BJ (cell line): ENCODE results near the gene CNN3. TPM values are rescaled to one million over a fixed set of nuclear protein-coding genes. Genes with fewer than 3 reads are reported as not detected.

Experiments
- CTCF ChIA-PET: fragments of 350-600 bp; formaldehyde crosslinking; extraction: SDS; loops from one replicate; lab custom pipeline; 2021; ENCODE audit warnings: antibody characterized with exemption, inconsistent platforms; lab: Yijun Ruan, JAX
- POLR2A ChIA-PET: fragments of 300-600 bp; sonication (Branson Sonifier 250); formaldehyde crosslinking; extraction: SDS; loops from one replicate; lab custom pipeline; 2021; ENCODE audit warnings: antibody characterized with exemption; lab: Charles Lee
- DNase-seq: peaks from one replicate; pipeline ENCODE4 v3.0.0-alpha.2; 2011; ENCODE audit warnings: low read depth
- H3K27me3 ChIP-seq: 2 replicates; pipeline ENCODE4 v1.6.0; 2011; ENCODE audit warnings: low read length; ENCODE audit not compliant: control insufficient read depth, insufficient read depth
- H3K36me3 ChIP-seq: 2 replicates; pipeline ENCODE4 v1.5.1; 2011; ENCODE audit warnings: low read length; ENCODE audit not compliant: control insufficient read depth, insufficient read depth
- H3K4me3 ChIP-seq: 2 replicates; pipeline ENCODE4 v1.5.1; 2011; ENCODE audit warnings: low read depth, mild to moderate bottlenecking, control low read depth, low read length
- polyA plus RNA-seq: library from polyadenylated mRNA; depleted of rRNA; stranded (reverse); fragments of >200 nt; gene quantifications from 2 replicates; pipeline ENCODE4 v1.2.3, GENCODE V29; 2011
- TF ChIP-seq, protein P1 (sequence below): IDR thresholded peaks from 2 replicates; pipeline ENCODE4 v1.5.1; 2011; ENCODE audit warnings: low read depth, mild to moderate bottlenecking, control low read depth, inconsistent platforms, low read length, moderate library complexity; ENCODE audit not compliant: insufficient read depth

CNN3 gene
- polyA plus RNA-seq, 1 experiment: 169 TPM

DNA sequence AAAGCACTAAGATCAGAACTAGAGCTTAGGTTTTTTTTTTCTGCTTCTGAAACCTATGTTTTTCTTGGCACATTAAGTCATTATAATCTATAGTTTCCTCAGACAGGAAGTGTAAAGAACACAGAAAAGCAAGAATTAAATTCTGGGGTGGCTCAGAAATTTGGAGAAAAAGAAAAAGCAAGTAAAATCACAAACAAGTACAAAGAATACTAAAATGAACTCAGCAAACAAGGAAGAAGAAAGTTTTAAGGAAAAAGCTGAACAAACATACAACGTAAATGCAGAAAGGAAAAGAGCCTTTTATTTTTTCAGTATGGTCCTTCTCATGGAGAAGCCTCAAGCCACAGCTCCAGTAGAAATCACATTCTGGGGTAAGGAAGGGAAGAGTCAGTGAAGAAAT lies 8.6 kb upstream of the CNN3 start:
- no peaks in the 10 kb centered on the region for H3K27me3 ChIP-seq
- ChIA-PET POLR2A (no interaction called here), CTCF (interaction anchor here (0.6 kb wide), 1 partner anchor 250 kb away, joined by 3 read pairs; no protein-coding TSS in a partner anchor)
- H3K4me3 ChIP-seq: no peak overlapping the region
- no peak for DNase-seq
- H3K36me3 ChIP-seq: no peaks in the 10 kb centered on the region
- TF ChIP-seq, protein P1, sequence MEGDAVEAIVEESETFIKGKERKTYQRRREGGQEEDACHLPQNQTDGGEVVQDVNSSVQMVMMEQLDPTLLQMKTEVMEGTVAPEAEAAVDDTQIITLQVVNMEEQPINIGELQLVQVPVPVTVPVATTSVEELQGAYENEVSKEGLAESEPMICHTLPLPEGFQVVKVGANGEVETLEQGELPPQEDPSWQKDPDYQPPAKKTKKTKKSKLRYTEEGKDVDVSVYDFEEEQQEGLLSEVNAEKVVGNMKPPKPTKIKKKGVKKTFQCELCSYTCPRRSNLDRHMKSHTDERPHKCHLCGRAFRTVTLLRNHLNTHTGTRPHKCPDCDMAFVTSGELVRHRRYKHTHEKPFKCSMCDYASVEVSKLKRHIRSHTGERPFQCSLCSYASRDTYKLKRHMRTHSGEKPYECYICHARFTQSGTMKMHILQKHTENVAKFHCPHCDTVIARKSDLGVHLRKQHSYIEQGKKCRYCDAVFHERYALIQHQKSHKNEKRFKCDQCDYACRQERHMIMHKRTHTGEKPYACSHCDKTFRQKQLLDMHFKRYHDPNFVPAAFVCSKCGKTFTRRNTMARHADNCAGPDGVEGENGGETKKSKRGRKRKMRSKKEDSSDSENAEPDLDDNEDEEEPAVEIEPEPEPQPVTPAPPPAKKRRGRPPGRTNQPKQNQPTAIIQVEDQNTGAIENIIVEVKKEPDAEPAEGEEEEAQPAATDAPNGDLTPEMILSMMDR: no peak

DNA sequence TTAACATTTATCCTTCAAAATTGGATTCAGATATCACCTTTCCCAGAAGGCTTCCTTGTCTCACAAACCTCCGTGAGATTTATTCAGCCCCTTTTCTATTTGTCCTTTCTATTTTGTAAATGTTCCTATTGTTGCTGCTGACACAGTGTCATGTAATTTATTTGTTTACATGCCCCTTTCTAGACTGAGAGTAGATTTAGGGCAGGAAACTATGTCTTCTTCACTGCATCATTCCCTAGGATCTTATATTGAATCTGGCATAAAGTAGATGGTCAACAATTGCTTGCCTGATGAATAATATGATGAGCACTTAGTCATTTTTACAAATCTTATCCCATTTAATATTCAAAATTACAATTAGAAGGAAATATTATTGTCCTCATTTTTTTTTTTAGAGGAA lies 8.1 kb upstream of the CNN3 start:
- DNase-seq: no peak
- ChIA-PET POLR2A (no interaction called here), CTCF (no interaction called here)
- no peaks in the 10 kb centered on the region for H3K27me3 ChIP-seq
- TF ChIP-seq, protein P1: no peak
- no peak overlapping the region for H3K4me3 ChIP-seq
- H3K36me3 ChIP-seq: no peaks in the 10 kb centered on the region

DNA sequence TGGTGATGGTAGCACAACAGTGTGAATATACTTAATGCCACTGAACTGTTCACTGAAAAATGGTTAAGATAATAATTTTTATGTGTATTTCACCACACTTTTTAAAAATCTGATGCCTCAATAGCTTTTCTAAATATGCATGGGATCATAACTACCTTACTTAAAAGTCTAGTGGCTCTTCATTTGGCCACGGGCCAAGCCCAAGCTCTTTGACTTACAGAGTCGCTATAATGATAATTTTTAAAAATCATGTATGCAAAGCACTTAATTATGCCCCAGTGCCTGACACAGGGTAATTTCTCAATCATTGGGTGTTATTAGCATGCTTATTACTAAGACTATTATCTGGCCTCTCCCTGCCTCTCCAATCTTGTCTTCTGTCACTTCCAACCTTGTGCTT lies 7.6 kb upstream of the CNN3 start:
- TF ChIP-seq, protein P1: no peak
- no peak for DNase-seq
- Histone ChIP-seq H3K27me3 (no peaks in the 10 kb centered on the region), H3K36me3 (no peaks in the 10 kb centered on the region), H3K4me3 (no peak overlapping the region)
- POLR2A ChIA-PET: no interaction called here
- CTCF ChIA-PET: interaction anchor here (1.0 kb wide), 1 partner anchor 10 kb away, joined by 3 read pairs; no protein-coding TSS in a partner anchor

DNA sequence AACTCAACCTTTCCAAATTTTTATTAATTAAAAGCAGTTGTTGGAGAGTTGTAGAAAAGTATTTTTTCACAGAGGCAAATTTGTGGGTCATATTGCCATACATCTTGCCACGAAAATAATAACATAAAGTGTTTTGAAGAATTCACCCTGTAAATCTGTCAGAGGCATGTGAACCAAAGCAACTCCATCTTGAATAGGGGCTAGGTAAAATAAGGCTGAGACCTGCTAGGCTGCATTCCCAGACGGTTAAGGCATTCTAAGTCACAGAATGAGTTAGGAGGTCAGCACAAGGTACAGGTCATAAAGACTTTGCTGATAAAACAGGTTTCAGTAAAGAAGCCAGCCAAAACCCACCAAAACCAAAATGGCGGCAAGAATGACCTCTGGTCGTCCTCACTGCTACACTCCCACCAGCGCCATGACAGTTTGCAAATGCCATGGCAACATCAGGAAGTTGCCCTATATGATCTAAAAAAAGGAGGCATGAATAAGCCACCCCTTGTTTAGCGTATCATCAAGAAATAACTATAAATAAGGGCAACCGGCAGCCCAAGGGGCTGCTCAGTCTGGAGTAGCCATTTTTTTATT lies 4.4 kb upstream of the CNN3 start:
- ChIA-PET CTCF (no interaction called here), POLR2A (no interaction called here)
- no peaks in the 10 kb centered on the region for H3K36me3 ChIP-seq
- no peak for DNase-seq
- TF ChIP-seq, protein P1: no peak
- no peaks in the 10 kb centered on the region for H3K27me3 ChIP-seq
- H3K4me3 ChIP-seq: no peak overlapping the region

DNA sequence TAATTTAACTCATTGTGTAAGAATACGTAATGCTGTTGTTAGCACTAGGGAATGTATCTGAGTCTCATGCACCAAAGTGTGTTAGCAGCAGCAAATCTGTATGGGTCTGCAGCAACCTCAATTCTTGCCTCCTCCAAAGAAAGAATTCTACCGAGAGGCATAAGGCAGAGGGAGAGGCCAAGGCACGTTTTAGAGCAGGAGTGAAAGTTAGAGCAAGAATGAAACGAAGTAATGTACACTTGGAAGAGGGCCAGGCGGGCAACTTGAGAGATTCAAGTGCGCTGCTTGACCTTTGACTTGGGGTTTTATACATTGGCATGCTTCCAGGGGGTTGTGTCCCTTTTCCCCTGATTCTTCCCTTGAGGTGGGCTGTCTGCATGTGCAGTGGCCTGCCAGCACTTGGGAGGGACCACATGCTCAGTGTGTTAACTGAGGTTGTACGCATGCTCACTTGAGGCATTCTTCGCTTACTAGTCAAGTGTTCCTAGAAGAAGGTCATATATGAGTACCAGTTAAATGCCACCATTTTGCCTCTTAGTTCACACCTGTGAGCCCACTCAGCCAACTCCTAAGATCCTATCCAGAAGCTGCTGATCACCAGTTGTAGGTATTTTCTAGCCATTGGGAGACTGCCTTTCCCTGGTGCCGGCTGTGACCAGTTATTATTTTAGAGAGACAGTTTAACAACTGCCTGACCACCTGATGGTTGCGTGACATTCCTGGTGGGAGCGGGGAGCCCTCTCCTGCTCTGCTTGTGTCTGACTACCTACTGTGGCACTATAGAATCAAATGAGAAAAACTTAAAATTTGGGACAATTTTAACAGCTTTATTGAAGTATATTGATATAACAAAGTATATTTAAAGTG lies 2.7 kb upstream of the CNN3 start:
- Histone ChIP-seq H3K36me3 (no peaks in the 10 kb centered on the region), H3K27me3 (no peaks in the 10 kb centered on the region), H3K4me3 (no peak overlapping the region)
- TF ChIP-seq, protein P1: no peak
- ChIA-PET CTCF (interaction anchor here (0.8 kb wide), 1 partner anchor 114 kb away, joined by 4 read pairs; no protein-coding TSS in a partner anchor), POLR2A (no interaction called here)
- no peak for DNase-seq
